Ascending aorta (tissue), 2 donors: ENCODE measurements around the gene PTGFRN. TPM values are rescaled to one million over a fixed set of nuclear protein-coding genes. Genes with fewer than 3 reads are reported as not detected.
A peak's percentile ranks its signal among the peaks of the same experiment; 100 is the strongest.
"Not testable (repeated sequence)": the region's sequence is repeated elsewhere in the genome, so short reads cannot be mapped to it uniquely, and the experiment has no call there.

Experiments used
- DNase-seq, 2 donors: peaks; one replicate each; pipeline ENCODE4 v3.0.0-alpha.2; 2019; ENCODE audit warnings: low spot score in 2 of 2
- H3K27ac ChIP-seq, 2 donors: fragments of 200-600 bp; sonication (generic); one replicate each; pipeline ENCODE4 v1.5.1; 2016 to 2017; ENCODE audit warnings: mild to moderate bottlenecking in 1 of 2
- H3K27me3 ChIP-seq: fragments of 200-600 bp; sonication (generic); one replicate; pipeline ENCODE4 v1.5.1; 2017
- H3K36me3 ChIP-seq, 2 donors: fragments of 200-600 bp; sonication (generic); one replicate each; pipeline ENCODE4 v1.5.1; 2016
- H3K4me1 ChIP-seq, 2 donors: fragments of 200-600 bp; sonication (generic); one replicate each; pipeline ENCODE4 v1.5.1; 2016 to 2017; ENCODE audit warnings: mild to moderate bottlenecking in 1 of 2
- H3K4me3 ChIP-seq, 2 donors: fragments of 200-600 bp; sonication (generic); one replicate each; pipeline ENCODE4 v1.5.1; 2016 to 2017; ENCODE audit warnings: mild to moderate bottlenecking in 1 of 2
- H3K9me3 ChIP-seq, 2 donors: fragments of 200-600 bp; sonication (generic); one replicate each; pipeline ENCODE4 v1.5.1; 2016
- CTCF ChIP-seq, 3 experiments: fragments of 200-600 bp in 2 of 3; fragments of 450-650 bp in 1 of 3; sonication (generic) in 2 of 3; IDR thresholded peaks; one replicate each; pipeline ENCODE4 v1.5.1; 2016 to 2019; ENCODE audit warnings: antibody characterized with exemption in 3 of 3, mild to moderate bottlenecking in 1 of 3, moderate library complexity in 1 of 3
- intact Hi-C: fragments of 100-400 bp; cut with DNase I; formaldehyde crosslinking; loops from one replicate; pipeline ENCODE4 v1.15.1; 2023
- total RNA-seq: library from RNA; depleted of rRNA; stranded (reverse); fragments of >200 nt; gene quantifications from one replicate; pipeline ENCODE4 v1.1.0, GENCODE V29; 2016

PTGFRN gene
- total RNA-seq, 1 donor from 2014 or later: 11.2 TPM

DNA sequence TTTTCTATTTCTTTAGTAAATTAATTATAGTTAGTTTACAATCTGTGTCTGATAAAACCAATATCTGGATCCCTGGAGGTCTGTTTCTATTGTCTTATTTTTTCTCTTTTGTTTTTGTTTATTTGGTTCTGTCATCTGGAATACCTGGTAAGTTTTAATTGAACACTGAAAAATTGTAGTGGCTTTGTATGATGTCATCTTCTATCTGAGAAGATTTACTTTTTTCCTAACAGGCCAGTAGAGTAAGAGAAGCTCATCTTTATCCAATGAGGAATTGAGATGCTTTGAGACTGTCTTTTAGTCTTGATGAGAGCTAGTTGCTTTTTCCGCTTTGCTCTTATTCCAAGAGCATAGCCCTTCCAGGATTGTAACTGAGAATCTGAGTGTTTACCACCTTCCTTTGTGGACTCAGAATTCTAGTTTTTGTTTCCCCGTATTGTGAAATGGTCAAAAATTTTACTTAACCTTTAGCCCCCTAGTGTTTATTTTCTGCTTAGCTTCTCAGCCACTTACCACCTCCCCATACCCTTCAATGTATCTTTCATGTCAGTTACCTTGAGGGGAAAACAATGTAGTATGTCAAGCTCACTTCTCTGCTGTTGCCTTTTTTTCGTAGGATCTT is 25.0 kb downstream of the PTGFRN start:
- no peak for DNase-seq
- Histone ChIP-seq H3K9me3 (no peaks in the 10 kb centered on the region), H3K36me3 (no peaks in the 10 kb centered on the region), H3K27ac (no peak overlapping the region), H3K4me1 (no peaks in the 10 kb centered on the region), H3K27me3 (no peaks in the 10 kb centered on the region), H3K4me3 (no peak overlapping the region)
- intact Hi-C loops: no loop called here
- TF ChIP-seq CTCF (IDR thresholded peaks at IDR 0.05): peak in 1 of 3 experiments; percentile 17

- Histone ChIP-seq H3K4me1 (peaks cover 0 to 3% of the 10 kb centered on the region in 2 donors), H3K9me3 (no peaks in the 10 kb centered on the region), H3K36me3 (no peaks in the 10 kb centered on the region), H3K27ac (no peak overlapping the region), H3K27me3 (no peaks in the 10 kb centered on the region), H3K4me3 (no peak overlapping the region)
- intact Hi-C loops: no loop called here
- no peak for TF ChIP-seq CTCF (IDR thresholded peaks at IDR 0.05)
- DNase-seq: peak in 1 of 2 donors; percentile 24
Observed at GRCh38 chr1:116938216-116938615, 28.5 kb downstream of the PTGFRN start.

GRCh38 chr1:116939780-116940543 is 30.2 kb downstream of the PTGFRN start:
- H3K9me3 ChIP-seq, H3K36me3 ChIP-seq, intact Hi-C loops, H3K4me1 ChIP-seq, H3K27me3 ChIP-seq, H3K4me3 ChIP-seq, H3K27ac ChIP-seq: not testable (repeated sequence)
- peak in 1 of 2 donors; percentile 31 for DNase-seq

DNA sequence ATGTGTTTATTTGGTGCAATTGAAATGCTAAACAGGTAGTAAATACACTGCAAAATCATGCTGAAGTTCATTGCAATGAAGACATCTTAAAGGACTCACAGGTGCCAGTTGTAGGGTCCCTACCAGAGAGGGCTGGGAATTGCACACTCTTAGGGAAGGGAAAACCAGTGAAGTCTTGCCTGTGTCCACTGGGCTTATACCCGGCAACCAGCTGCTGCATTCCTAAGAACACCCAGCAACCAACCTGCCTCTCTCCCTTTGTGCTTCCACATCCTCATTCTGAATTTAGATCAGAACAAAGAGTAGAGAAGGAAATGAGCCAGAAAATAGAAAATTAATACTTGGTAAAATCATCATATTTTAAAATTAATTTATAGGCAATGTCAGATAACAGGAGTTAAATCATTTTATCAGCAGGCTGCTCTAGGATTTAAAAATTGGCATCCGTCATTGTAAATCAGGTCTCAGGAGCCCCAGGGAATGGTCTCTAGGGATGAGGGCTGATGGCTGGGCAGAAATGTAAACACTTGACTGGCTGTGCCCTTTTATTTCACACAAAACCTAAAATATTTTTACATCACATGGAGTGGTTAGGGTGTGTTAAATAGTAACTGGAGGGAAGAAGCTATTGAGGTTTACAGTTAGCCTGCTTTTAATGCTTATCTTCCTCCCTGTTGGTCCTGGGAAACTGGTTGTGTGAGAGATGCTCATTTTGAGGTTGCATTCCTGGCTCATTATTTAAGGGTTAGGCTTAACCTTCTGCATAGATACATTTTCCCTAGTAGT is 31.3 kb downstream of the PTGFRN start:
- Histone ChIP-seq H3K4me1 (peaks cover 0 to 3% of the 10 kb centered on the region in 2 donors), H3K36me3 (peaks cover 0 to 6% of the 10 kb centered on the region in 2 donors), H3K4me3 (no peak overlapping the region), H3K27ac (no peak overlapping the region), H3K27me3 (no peaks in the 10 kb centered on the region), H3K9me3 (no peaks in the 10 kb centered on the region)
- no peak for TF ChIP-seq CTCF (IDR thresholded peaks at IDR 0.05)
- DNase-seq: peak in 1 of 2 donors; percentile 12
- intact Hi-C loops: no loop called here

DNA sequence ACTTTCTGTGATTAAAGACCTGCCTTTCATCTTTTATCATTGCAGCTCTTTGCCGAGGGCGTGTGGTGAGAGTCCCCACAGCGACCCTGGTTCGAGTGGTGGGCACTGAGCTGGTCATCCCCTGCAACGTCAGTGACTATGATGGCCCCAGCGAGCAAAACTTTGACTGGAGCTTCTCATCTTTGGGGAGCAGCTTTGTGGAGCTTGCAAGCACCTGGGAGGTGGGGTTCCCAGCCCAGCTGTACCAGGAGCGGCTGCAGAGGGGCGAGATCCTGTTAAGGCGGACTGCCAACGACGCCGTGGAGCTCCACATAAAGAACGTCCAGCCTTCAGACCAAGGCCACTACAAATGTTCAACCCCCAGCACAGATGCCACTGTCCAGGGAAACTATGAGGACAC is 32.0 kb downstream of the PTGFRN start:
- Histone ChIP-seq H3K27ac (no peak overlapping the region), H3K4me3 (no peak overlapping the region), H3K36me3 (peaks cover 0 to 6% of the 10 kb centered on the region in 2 donors), H3K27me3 (no peaks in the 10 kb centered on the region), H3K4me1 (peaks cover 0 to 3% of the 10 kb centered on the region in 2 donors), H3K9me3 (no peaks in the 10 kb centered on the region)
- TF ChIP-seq CTCF (IDR thresholded peaks at IDR 0.05): no peak
- intact Hi-C loops: no loop called here
- DNase-seq: peak in 1 of 2 donors; percentile 31

DNA sequence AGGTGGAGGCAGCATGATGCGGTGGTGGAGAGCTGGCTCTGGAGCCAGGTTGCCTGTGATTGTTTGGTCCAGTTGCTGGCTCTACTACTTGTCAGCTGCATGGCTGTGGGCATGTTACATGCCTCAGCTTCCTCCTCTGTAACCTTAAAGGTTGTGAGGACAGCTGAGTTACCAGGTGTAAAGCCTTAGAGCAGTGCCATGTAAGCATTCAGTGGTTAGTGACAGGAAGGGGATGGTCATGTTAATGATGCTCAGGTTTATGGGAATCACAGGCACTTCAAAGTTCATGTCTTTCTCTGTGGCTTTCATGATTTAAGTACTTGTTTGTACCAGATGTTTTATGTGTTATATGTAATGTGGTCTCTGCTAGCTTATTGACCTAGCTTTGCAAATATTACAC is 32.6 kb downstream of the PTGFRN start:
- no peak overlapping the region for H3K27ac ChIP-seq

More for the DNA sequence above, 32.6 kb downstream of the PTGFRN start:
- intact Hi-C loops: no loop called here
- Histone ChIP-seq H3K4me1 (peaks cover 0 to 3% of the 10 kb centered on the region in 2 donors), H3K4me3 (no peak overlapping the region), H3K36me3 (peaks cover 0 to 6% of the 10 kb centered on the region in 2 donors), H3K9me3 (no peaks in the 10 kb centered on the region), H3K27me3 (no peaks in the 10 kb centered on the region)
- TF ChIP-seq CTCF (IDR thresholded peaks at IDR 0.05): no peak
- DNase-seq: peak in 1 of 2 donors; percentile 31
